Kidney (tissue), 14 donors: Measurements from ENCODE around the gene NRG2. TPM values are rescaled to one million over a fixed set of nuclear protein-coding genes. Genes with fewer than 3 reads are reported as not detected.

Experiments
- DNase-seq, 5 donors: peaks; one replicate each; pipeline ENCODE4 v3.0.0-alpha.2; 2013 to 2020
- FAIRE-seq: peaks from 2 replicates; lab custom pipeline; 2012; peaks lifted over from hg19 to GRCh38; lab: Jason Lieb, UNC
- H3K27ac ChIP-seq, 2 donors: one replicate each; pipeline ENCODE4 v1.7.0; 2013; ENCODE audit warnings: low read depth in 2 of 2, low read length in 2 of 2, inconsistent platforms in 1 of 2
- H3K27me3 ChIP-seq: one replicate; pipeline ENCODE4 v1.7.1; 2013; ENCODE audit warnings: low read length, inconsistent platforms; ENCODE audit not compliant: control insufficient read depth, insufficient read depth
- H3K36me3 ChIP-seq, 3 donors: one replicate each; pipeline versions ENCODE4 v1.7.0 to v1.7.1; 2013; ENCODE audit warnings: low read length in 3 of 3, control low read depth in 1 of 3, inconsistent platforms in 1 of 3; ENCODE audit not compliant: insufficient read depth in 3 of 3, control insufficient read depth in 2 of 3
- H3K4me1 ChIP-seq, 3 donors: one replicate each; pipeline versions ENCODE4 v1.7.0 to v1.7.1; 2013; ENCODE audit warnings: low read length in 3 of 3, inconsistent platforms in 1 of 3, low read depth in 1 of 3; ENCODE audit not compliant: control insufficient read depth in 2 of 3, insufficient read depth in 2 of 3
- H3K4me3 ChIP-seq, 3 donors: one replicate each; pipeline versions ENCODE4 v1.7.0 to v1.8.1; 2013; ENCODE audit warnings: low read length in 3 of 3, control low read depth in 1 of 3, inconsistent platforms in 1 of 3
- H3K9ac ChIP-seq, 3 donors: one replicate each; pipeline versions ENCODE4 v1.7.0 to v1.7.1; 2013; ENCODE audit warnings: low read length in 3 of 3, control low read depth in 1 of 3, inconsistent platforms in 1 of 3
- H3K9me3 ChIP-seq, 3 donors: one replicate each; pipeline versions ENCODE4 v1.7.0 to v1.7.1; 2013; ENCODE audit warnings: low read length in 3 of 3, control low read depth in 1 of 3, inconsistent platforms in 1 of 3; ENCODE audit not compliant: control insufficient read depth in 2 of 3, insufficient read depth in 1 of 3
- CTCF ChIP-seq: IDR thresholded peaks from 3 replicates; pipeline ENCODE4 v1.5.1; 2012; ENCODE audit warnings: mild to moderate bottlenecking, moderate library complexity, borderline replicate concordance; ENCODE audit not compliant: insufficient read depth; ENCODE audit errors: extremely low read depth
- intact Hi-C: fragments of 100-400 bp; cut with DNase I; formaldehyde crosslinking; loops from one replicate; pipeline ENCODE4 v1.11.1; 2022
- polyA plus RNA-seq: library from polyadenylated mRNA; stranded (reverse); fragments of 350-450 nt; fragmentation: Illumina TruSeq; extraction: RNeasy Lipid Tissue Mini Kit (QIAGEN cat#74804); gene quantifications from one replicate; pipeline ENCODE4 v1.2.3, GENCODE V29; 2014; ENCODE audit warnings: low read depth, low replicate concordance; ENCODE audit not compliant: insufficient read depth
- total RNA-seq: library from RNA; stranded (reverse); fragmentation: NEBNext Ultra II Directional; extraction: Animal tissue kit (Norgen Biotek cat#: 25700); gene quantifications from one replicate; pipeline ENCODE4 v1.2.1, GENCODE V29; 2021
- donor health status: control.
- donor health status: control.
- donor health status: control.
- donor health status: control.
- donor health status: control.
- donor health status: DM: yes; HTN: yes; CAD: no.
- donor health status: Normal renal cell carcinoma (clear cell type).

NRG2 gene
- total and polyA plus RNA-seq, 2 donors from 2014 or later: 1.9 to 4.6 TPM

DNA sequence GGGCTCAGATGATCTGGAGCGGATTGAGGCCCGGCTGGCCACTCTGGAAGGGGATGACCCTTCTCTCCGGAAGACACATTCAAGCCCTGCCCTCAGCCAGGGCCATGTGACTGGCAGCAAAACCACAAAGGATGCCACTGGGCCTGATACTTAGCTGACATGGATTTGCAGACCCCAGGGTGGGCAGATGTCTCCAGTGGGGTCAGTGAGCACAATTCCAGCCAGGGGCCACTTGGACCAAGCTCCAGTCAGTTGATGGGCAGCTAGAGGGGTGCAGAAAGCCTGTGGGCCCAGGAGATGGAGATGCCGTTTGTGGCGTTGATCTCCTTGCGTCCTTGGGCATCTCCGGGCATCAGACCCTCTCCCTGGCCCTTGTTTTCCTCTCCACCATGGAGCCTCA is 200.8 kb downstream of the NRG2 start:
- Histone ChIP-seq H3K36me3 (no peaks in the 10 kb centered on the region), H3K27me3 (no peaks in the 10 kb centered on the region), H3K4me1 (peaks cover 0 to 7% (median 0%) of the 10 kb centered on the region in 3 donors), H3K9me3 (no peaks in the 10 kb centered on the region), H3K9ac (no peak overlapping the region), H3K4me3 (no peak overlapping the region), H3K27ac (no peak overlapping the region)
- no peak for FAIRE-seq
- TF ChIP-seq CTCF: no peak
- DNase-seq: peak in 1 of 5 donors; percentile 20
- intact Hi-C loops: no loop called here

- H3K4me3 ChIP-seq: no peak overlapping the region
- H3K36me3 ChIP-seq: no peaks in the 10 kb centered on the region
- intact Hi-C loops: no loop called here
- DNase-seq (no peak), FAIRE-seq (no peak)
- H3K27ac ChIP-seq: no peak overlapping the region
- H3K4me1 ChIP-seq: peaks cover 0 to 7% (median 0%) of the 10 kb centered on the region in 3 donors
- H3K27me3 ChIP-seq: no peaks in the 10 kb centered on the region
- no peak overlapping the region for H3K9ac ChIP-seq
- TF ChIP-seq CTCF: no peak
- no peaks in the 10 kb centered on the region for H3K9me3 ChIP-seq
These were observed 201.6 kb downstream of the NRG2 start for GRCh38 chr5:139841549-139841948.

DNA sequence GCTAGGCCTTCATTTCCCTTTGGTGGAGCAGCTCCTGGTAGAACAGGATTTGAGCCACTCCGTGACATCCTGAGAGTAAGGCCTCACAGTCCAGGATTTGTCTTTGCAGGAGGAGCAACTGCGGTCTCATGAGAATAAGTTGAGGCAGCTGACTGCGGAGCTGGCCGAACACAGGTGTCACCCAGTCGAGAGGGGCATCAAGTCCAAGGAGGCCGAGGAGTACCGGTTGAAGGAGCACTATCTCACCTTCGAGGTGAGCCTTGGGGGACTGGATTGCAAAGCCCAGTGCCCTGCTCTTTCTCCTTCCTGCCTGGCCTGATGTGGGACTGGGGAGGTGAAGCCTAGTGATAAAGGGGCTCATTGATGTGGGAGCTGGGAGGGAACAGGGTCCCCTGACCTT is 203.2 kb downstream of the NRG2 start:
- DNase-seq: peak in 1 of 5 donors; percentile 46
- Histone ChIP-seq H3K4me1 (no peaks in the 10 kb centered on the region), H3K4me3 (no peak overlapping the region), H3K36me3 (no peaks in the 10 kb centered on the region), H3K27me3 (no peaks in the 10 kb centered on the region), H3K27ac (no peak overlapping the region), H3K9me3 (no peaks in the 10 kb centered on the region), H3K9ac (no peak overlapping the region)
- intact Hi-C loops: no loop called here
- TF ChIP-seq CTCF: no peak
- FAIRE-seq: no peak

GRCh38 chr5:139839232-139839815 is 203.8 kb downstream of the NRG2 start:
- no peak overlapping the region for H3K27ac ChIP-seq
- H3K27me3 ChIP-seq: no peaks in the 10 kb centered on the region
- no peaks in the 10 kb centered on the region for H3K9me3 ChIP-seq
- no peak for TF ChIP-seq CTCF
- DNase-seq: peak in 1 of 5 donors; percentile 46
- intact Hi-C loops: no loop called here
- H3K36me3 ChIP-seq: no peaks in the 10 kb centered on the region
- H3K4me3 ChIP-seq: no peak overlapping the region
- FAIRE-seq: no peak
- H3K9ac ChIP-seq: no peak overlapping the region
- no peaks in the 10 kb centered on the region for H3K4me1 ChIP-seq
